ENCODE data around the gene MEAF6.
"Not testable (repeated sequence)": the region's sequence is repeated elsewhere in the genome, so short reads cannot be mapped to it uniquely, and the experiment has no call there.

MEAF6 gene

GRCh38 chr1:37532418-37533156 is 18.0 kb upstream of the MEAF6 start:
- DNase-seq: not testable (repeated sequence)

- not testable (repeated sequence) for DNase-seq
These were observed 15.3 kb upstream of the MEAF6 start for GRCh38 chr1:37529888-37530287.

- DNase-seq: no peak
These were observed 5.0 kb upstream of the MEAF6 start for GRCh38 chr1:37519613-37520012.

GRCh38 chr1:37518929-37519328 is 4.4 kb upstream of the MEAF6 start:
- not testable (repeated sequence) for DNase-seq

- not testable (repeated sequence) for DNase-seq
These were observed 3.7 kb upstream of the MEAF6 start for GRCh38 chr1:37518241-37518640.

- DNase-seq: no peak
These were observed 3.0 kb upstream of the MEAF6 start for GRCh38 chr1:37517569-37517968.

- DNase-seq: no peak
These were observed 844 bp upstream of the MEAF6 start for GRCh38 chr1:37515185-37516034.

GRCh38 chr1:37513795-37514349 is 694 bp downstream of the MEAF6 start:
- DNase-seq: peak in 15 of 56 donors; percentile 5 to 64 (median 24)

- DNase-seq: no peak
These were observed 5.4 kb downstream of the MEAF6 start for GRCh38 chr1:37509181-37509580.

GRCh38 chr1:37506740-37507139 is 7.8 kb downstream of the MEAF6 start:
- DNase-seq: no peak

- DNase-seq: not testable (repeated sequence)
These were observed 11.8 kb downstream of the MEAF6 start for GRCh38 chr1:37502791-37503190.

GRCh38 chr1:37502104-37502503 is 12.5 kb downstream of the MEAF6 start:
- no peak for DNase-seq

- no peak for DNase-seq
These were observed 12.9 kb downstream of the MEAF6 start for GRCh38 chr1:37501661-37502060.

- DNase-seq: peak in 1 of 56 donors; percentile 38
These were observed 15.5 kb downstream of the MEAF6 start for GRCh38 chr1:37498872-37499617.

GRCh38 chr1:37497832-37498231 is 16.7 kb downstream of the MEAF6 start:
- no peak for DNase-seq

- DNase-seq: no peak
These were observed 18.7 kb downstream of the MEAF6 start for GRCh38 chr1:37495875-37496274.

GRCh38 chr1:37493336-37494098 is 21.0 kb downstream of the MEAF6 start:
- no peak for DNase-seq

GRCh38 chr1:37487619-37487984 is 27.0 kb downstream of the MEAF6 start:
- no peak for DNase-seq

GRCh38 chr1:37486680-37487618 is 27.6 kb downstream of the MEAF6 start:
- peak in 37 of 56 donors; percentile 14 to 79 (median 43) for DNase-seq
